SU-DHL-6 (cell line): ENCODE measurements around the gene SOX15.

Experiments used
- H2AFZ ChIP-seq: fragments of 200-600 bp; sonication (generic); 2 replicates; pipeline ENCODE4 v1.6.1; 2014; ENCODE audit warnings: low read depth, mild to moderate bottlenecking, moderate library complexity, mixed read lengths, antibody characterized with exemption, low read length; ENCODE audit not compliant: severe bottlenecking
- H3F3A ChIP-seq: fragments of 200-600 bp; shearing (Covaris generic); 2 replicates; pipeline ENCODE4 v1.6.0; 2016; ENCODE audit warnings: antibody characterized with exemption, mild to moderate bottlenecking; ENCODE audit not compliant: insufficient read depth
- H3K27ac ChIP-seq: fragments of 200-600 bp; sonication (generic); 2 replicates; pipeline ENCODE4 v1.5.1; 2016; ENCODE audit warnings: low read depth, mild to moderate bottlenecking, low read length, moderate library complexity, mixed read lengths
- H3K27me3 ChIP-seq: fragments of 200-600 bp; sonication (generic), shearing (Covaris generic); 2 replicates; pipeline ENCODE4 v1.6.0; 2014; ENCODE audit warnings: mild to moderate bottlenecking, low read length
- H3K36me3 ChIP-seq: fragments of 200-600 bp; sonication (generic); 2 replicates; pipeline ENCODE4 v1.6.1; 2014; ENCODE audit warnings: mild to moderate bottlenecking, low read length, mixed read lengths
- H3K4me2 ChIP-seq: fragments of 300-600, 200-600 bp; shearing (Covaris generic), sonication (generic); 2 replicates; pipeline ENCODE4 v1.6.0; 2014; ENCODE audit warnings: low read length, low read depth, mild to moderate bottlenecking; ENCODE audit not compliant: poor library complexity, severe bottlenecking
- H3K4me3 ChIP-seq: fragments of 200-600 bp; sonication (generic); 2 replicates; pipeline ENCODE4 v1.5.1; 2014; ENCODE audit warnings: antibody characterized with exemption, low read length, mild to moderate bottlenecking, mixed read lengths; ENCODE audit not compliant: insufficient read depth, poor library complexity, severe bottlenecking
- H3K79me2 ChIP-seq: fragments of 200-600 bp; sonication (generic); 2 replicates; pipeline ENCODE4 v1.6.1; 2014; ENCODE audit warnings: mild to moderate bottlenecking, low read length, moderate library complexity; ENCODE audit not compliant: insufficient read depth
- H3K9ac ChIP-seq: fragments of 200-600 bp; sonication (generic); 2 replicates; pipeline ENCODE4 v1.7.0; 2014; ENCODE audit warnings: mild to moderate bottlenecking, low read length
- H3K9me2 ChIP-seq: fragments of 200-600 bp; sonication (generic); replicated peaks from 2 replicates; pipeline ENCODE4 v1.6.1; 2014; ENCODE audit warnings: low read length; ENCODE audit not compliant: insufficient read depth
- H3K9me3 ChIP-seq: fragments of 200-600 bp; sonication (generic); 2 replicates; pipeline ENCODE4 v1.6.1; 2014; ENCODE audit warnings: low read length, mixed read lengths; ENCODE audit not compliant: insufficient read depth
- H4K20me1 ChIP-seq: fragments of 200-600 bp; sonication (generic); 2 replicates; pipeline ENCODE4 v1.6.1; 2014; ENCODE audit warnings: low read depth, mild to moderate bottlenecking, antibody characterized with exemption, low read length, moderate library complexity, mixed read lengths
- EZH2phosphoT487 ChIP-seq: fragments of 200-600 bp; sonication (generic), shearing (Covaris generic); conservative IDR thresholded peaks from 2 replicates; pipeline ENCODE4 v1.6.1; 2018; ENCODE audit warnings: mild to moderate bottlenecking, antibody characterized with exemption, low read length, moderate library complexity, mixed read lengths
- TF ChIP-seq, protein P1 (sequence below): fragments of 200-600 bp; sonication (generic); IDR thresholded peaks from one replicate; pipeline ENCODE4 v1.5.1; 2017; ENCODE audit warnings: antibody characterized with exemption, mild to moderate bottlenecking, low read length, moderate library complexity; ENCODE audit not compliant: insufficient read depth, poor library complexity, severe bottlenecking

SOX15 gene

DNA sequence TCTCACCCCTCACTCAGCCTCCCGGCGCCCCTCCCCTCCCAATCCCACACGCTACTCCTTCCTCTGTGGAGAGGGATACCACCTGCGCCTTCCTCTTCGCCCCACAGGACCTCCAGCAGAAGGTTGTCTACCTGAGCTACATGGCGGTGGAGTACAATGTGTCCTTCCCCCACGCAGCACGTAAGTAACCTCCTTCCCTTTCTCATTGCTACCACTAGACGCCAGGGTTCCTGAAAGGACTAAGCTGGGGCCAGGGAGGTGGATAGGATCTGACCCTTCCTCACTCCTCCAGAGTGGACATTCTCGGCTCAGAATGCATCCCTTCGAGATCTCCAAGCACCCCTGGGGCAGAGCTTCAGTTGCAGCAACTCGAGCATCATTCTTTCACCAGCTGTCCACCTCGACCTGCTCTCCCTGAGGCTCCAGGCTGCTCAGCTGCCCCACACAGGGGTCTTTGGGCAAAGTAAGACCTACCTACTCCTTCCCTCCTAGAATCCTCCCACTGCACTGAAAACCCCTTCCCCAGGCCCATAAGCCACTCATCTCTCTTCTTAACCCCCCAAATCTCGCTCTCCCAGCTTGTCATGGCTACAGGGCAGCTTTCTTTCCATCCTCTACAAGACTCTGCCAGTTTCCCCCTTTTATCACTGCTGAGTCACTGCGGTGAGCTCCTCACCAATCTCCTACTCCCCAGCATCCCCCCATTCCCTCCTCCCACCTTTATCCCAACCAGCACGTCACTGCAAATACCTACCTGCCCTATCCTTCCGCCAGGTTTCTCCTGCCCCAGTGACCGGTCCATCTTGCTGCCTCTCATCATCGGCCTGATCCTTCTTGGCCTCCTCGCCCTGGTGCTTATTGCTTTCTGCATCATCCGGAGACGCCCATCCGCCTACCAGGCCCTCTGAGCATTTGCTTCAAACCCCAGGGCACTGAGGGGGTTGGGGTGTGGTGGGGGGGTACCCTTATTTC, 9.0 kb downstream of the SOX15 start:
- Histone ChIP-seq H4K20me1 (peaks cover 11% of the 10 kb centered on the region), H3K36me3 (peaks cover 12% of the 10 kb centered on the region), H2AFZ (no peak overlapping the region), H3K4me2 (no peak overlapping the region), H3F3A (peaks cover 54% of the 10 kb centered on the region), H3K9ac (no peak overlapping the region), H3K9me3 (no peaks in the 10 kb centered on the region), H3K79me2 (peaks cover 31% of the 10 kb centered on the region), H3K9me2 (no peaks in the 10 kb centered on the region), H3K27me3 (no peaks in the 10 kb centered on the region), H3K27ac (peak overlapping the region; percentile 4; the same call in 1 of the 2 replicates), H3K4me3 (no peak overlapping the region)
- TF ChIP-seq EZH2phosphoT487: no peak
- TF ChIP-seq, protein P1, sequence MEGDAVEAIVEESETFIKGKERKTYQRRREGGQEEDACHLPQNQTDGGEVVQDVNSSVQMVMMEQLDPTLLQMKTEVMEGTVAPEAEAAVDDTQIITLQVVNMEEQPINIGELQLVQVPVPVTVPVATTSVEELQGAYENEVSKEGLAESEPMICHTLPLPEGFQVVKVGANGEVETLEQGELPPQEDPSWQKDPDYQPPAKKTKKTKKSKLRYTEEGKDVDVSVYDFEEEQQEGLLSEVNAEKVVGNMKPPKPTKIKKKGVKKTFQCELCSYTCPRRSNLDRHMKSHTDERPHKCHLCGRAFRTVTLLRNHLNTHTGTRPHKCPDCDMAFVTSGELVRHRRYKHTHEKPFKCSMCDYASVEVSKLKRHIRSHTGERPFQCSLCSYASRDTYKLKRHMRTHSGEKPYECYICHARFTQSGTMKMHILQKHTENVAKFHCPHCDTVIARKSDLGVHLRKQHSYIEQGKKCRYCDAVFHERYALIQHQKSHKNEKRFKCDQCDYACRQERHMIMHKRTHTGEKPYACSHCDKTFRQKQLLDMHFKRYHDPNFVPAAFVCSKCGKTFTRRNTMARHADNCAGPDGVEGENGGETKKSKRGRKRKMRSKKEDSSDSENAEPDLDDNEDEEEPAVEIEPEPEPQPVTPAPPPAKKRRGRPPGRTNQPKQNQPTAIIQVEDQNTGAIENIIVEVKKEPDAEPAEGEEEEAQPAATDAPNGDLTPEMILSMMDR: no peak

DNA sequence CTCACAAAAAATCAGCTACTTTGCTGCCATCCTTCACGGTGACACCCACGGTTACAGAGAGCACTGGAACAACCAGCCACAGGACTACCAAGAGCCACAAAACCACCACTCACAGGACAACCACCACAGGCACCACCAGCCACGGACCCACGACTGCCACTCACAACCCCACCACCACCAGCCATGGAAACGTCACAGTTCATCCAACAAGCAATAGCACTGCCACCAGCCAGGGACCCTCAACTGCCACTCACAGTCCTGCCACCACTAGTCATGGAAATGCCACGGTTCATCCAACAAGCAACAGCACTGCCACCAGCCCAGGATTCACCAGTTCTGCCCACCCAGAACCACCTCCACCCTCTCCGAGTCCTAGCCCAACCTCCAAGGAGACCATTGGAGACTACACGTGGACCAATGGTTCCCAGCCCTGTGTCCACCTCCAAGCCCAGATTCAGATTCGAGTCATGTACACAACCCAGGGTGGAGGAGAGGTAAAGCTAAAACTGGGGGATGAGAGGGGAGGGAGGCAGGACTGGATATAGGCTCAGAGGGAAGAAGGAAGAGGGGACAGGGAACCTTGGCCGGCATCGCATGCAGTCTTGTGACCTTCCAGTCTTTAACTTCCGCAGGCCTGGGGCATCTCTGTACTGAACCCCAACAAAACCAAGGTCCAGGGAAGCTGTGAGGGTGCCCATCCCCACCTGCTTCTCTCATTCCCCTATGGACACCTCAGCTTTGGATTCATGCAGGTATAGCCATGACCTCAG, 9.9 kb downstream of the SOX15 start:
- H3K27me3 ChIP-seq: no peaks in the 10 kb centered on the region
- H3K36me3 ChIP-seq: peaks cover 19% of the 10 kb centered on the region
- TF ChIP-seq EZH2phosphoT487: no peak
- TF ChIP-seq, protein P1: no peak
- no peaks in the 10 kb centered on the region for H3K9me2 ChIP-seq
- H3F3A ChIP-seq: peaks cover 63% of the 10 kb centered on the region
- H3K4me2 ChIP-seq: peak overlapping the region; percentile 9
- H2AFZ ChIP-seq: no peak overlapping the region
- H3K79me2 ChIP-seq: peaks cover 30% of the 10 kb centered on the region
- H3K27ac ChIP-seq: peak overlapping the region; percentile 72
- H3K9me3 ChIP-seq: no peaks in the 10 kb centered on the region
- peak overlapping the region; percentile 18; the same call in 1 of the 2 replicates for H3K9ac ChIP-seq
- peaks cover 20% of the 10 kb centered on the region for H4K20me1 ChIP-seq
- no peak overlapping the region for H3K4me3 ChIP-seq

DNA sequence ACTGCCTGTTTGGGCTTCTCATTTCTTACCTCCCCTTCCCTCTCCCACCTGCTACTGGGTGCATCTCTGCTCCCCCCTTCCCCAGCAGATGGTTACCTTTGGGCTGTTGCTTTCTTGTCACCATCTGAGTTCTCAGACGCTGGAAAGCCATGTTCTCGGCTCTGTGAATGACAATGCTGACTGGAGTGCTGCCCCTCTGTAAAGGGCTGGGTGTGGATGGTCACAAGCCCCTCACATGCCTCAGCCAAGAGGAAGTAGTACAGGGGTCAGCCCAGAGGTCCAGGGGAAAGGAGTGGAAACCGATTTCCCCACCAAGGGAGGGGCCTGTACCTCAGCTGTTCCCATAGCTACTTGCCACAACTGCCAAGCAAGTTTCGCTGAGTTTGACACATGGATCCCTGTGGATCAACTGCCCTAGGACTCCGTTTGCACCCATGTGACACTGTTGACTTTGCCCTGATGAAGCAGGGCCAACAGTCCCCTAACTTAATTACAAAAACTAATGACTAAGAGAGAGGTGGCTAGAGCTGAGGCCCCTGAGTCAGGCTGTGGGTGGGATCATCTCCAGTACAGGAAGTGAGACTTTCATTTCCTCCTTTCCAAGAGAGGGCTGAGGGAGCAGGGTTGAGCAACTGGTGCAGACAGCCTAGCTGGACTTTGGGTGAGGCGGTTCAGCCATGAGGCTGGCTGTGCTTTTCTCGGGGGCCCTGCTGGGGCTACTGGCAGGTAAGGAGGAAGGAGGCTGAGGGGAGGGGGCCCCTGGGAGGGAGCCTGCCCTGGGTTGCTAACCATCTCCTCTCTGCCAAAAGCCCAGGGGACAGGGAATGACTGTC, 10.7 kb downstream of the SOX15 start, which contains the start of gene CD68:
TSS of gene CD68 (plus strand) at position 638 of the 833 bp plus-strand sequence. CDS start at position 678, 40 bp downstream.
- Histone ChIP-seq H3K4me3 (no peak within 1 kb of the TSS), H4K20me1 (peaks cover 28% of the 10 kb centered on the region), H3F3A (peaks cover 71% of the 10 kb centered on the region), H3K36me3 (peaks cover 27% of the 10 kb centered on the region), H2AFZ (no peak within 1 kb of the TSS), H3K27ac (peak within 1 kb of the TSS; percentile 72), H3K4me2 (peak within 1 kb of the TSS; percentile 9), H3K9ac (peak within 1 kb of the TSS; percentile 18; the same call in 1 of the 2 replicates), H3K9me3 (no peaks in the 10 kb centered on the region), H3K27me3 (no peaks in the 10 kb centered on the region), H3K9me2 (no peaks in the 10 kb centered on the region), H3K79me2 (peaks cover 30% of the 10 kb centered on the region)
- TF ChIP-seq EZH2phosphoT487: no peak
- TF ChIP-seq, protein P1: no peak
